OCI-LY7 (cell line): ENCODE data around the gene LAMTOR3.

Source experiments
- EZH2phosphoT487 ChIP-seq: fragments of 200-600 bp; sonication (generic); IDR thresholded peaks from 2 replicates; pipeline ENCODE4 v1.6.1; 2018; ENCODE audit warnings: low read depth, borderline replicate concordance, mild to moderate bottlenecking, mixed run types, antibody characterized with exemption, low read length, moderate library complexity, mixed read lengths
- TF ChIP-seq, protein P1 (sequence below): fragments of 200-600 bp; sonication (generic); conservative IDR thresholded peaks from 2 replicates; pipeline ENCODE4 v1.5.1; 2014; ENCODE audit warnings: mild to moderate bottlenecking, antibody characterized with exemption, low read length, moderate library complexity, mixed read lengths

DNA sequence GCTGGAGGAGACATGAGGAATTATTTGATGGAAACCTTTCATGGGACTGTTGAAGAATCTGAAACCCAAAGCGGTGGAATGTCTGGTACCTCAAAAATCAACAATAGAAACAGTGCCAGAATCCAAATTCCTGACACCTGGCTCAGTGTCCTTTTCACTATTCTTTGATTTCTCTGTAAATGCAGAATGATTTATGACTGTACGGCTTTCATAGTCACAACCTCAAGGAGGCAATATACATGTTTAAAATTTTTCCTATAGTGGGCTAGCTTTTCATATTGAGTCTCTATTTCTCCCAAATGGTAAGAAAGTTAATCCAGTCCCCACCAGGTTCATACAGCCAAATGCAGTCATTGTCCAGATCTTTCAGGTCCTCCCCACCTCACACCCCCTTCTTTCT lies 58.3 kb downstream of the LAMTOR3 start:
- TF ChIP-seq EZH2phosphoT487, result no peak
- TF ChIP-seq, protein P1, sequence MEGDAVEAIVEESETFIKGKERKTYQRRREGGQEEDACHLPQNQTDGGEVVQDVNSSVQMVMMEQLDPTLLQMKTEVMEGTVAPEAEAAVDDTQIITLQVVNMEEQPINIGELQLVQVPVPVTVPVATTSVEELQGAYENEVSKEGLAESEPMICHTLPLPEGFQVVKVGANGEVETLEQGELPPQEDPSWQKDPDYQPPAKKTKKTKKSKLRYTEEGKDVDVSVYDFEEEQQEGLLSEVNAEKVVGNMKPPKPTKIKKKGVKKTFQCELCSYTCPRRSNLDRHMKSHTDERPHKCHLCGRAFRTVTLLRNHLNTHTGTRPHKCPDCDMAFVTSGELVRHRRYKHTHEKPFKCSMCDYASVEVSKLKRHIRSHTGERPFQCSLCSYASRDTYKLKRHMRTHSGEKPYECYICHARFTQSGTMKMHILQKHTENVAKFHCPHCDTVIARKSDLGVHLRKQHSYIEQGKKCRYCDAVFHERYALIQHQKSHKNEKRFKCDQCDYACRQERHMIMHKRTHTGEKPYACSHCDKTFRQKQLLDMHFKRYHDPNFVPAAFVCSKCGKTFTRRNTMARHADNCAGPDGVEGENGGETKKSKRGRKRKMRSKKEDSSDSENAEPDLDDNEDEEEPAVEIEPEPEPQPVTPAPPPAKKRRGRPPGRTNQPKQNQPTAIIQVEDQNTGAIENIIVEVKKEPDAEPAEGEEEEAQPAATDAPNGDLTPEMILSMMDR, result no peak
